Kidney tubule cell (primary cell): ENCODE data around the gene IL6ST.
"Not testable (repeated sequence)": the region's sequence is repeated elsewhere in the genome, so short reads cannot be mapped to it uniquely, and the experiment has no call there.

Source experiments
- DNase-seq: peaks from one replicate; pipeline ENCODE4 v3.0.0-alpha.2; 2018; ENCODE audit warnings: low spot score

IL6ST gene

GRCh38 chr5:55966284-55966683, 28.5 kb downstream of the IL6ST start:
- peak; percentile 17 for DNase-seq

DNA sequence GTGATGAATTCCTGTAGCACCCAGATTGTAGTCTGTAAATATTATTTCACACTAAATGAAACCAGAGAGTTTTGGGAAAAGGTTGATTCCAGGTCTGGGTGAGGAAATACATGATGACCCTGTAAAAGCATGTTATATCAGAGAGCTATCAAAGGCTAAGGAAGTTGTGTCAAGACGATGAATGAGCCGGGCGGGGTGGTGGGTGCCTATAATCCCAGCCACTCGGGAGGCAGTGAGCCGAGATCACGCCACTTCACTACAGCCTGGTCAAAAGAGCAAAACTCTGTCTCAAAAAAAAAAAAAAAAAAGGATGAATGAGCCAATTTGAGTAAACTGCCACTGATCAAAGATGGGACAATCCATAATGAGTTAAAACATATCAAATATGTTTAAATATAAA, 29.2 kb downstream of the IL6ST start:
- DNase-seq: no peak

DNA sequence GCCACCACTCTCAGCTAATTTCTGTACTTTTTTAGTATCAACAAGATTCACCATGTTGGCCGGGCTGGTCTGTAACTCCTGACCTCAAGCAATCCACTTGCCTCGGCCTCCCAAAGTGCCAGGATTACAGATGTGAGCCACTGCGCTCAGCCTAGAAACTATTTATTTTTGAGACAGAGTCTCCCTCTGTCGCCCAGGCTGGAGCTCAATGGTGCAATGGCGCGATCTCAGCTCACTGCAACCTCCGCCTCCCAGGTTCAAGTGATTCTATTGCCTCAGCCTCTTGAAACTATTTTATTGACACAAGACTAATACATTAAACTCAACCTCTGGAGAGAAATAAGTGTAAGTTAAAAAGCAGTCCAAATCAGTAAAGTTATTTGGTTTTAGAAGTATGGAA, 34.0 kb downstream of the IL6ST start:
- no peak for DNase-seq

GRCh38 chr5:55959208-55959607, 35.6 kb downstream of the IL6ST start:
- DNase-seq: no peak

DNA sequence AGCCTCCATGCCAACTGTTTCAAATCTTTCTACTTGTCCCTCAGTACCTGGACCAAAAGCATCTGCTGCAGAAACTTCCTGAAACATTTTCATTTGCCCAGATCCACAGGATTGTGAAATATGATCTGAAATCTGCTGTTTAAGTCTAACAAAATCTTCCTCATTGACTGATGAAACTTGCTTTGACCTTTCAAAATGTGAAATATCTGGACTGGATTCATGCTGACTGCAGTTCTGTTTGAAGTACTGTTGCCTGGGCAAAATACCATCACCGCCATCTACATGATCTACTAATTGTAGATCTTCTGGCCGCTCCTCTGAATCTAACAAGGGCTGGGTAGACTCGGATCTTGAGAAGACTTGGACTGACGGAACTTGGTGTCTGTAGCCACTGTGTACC, 53.6 kb downstream of the IL6ST start:
- not testable (repeated sequence) for DNase-seq

DNA sequence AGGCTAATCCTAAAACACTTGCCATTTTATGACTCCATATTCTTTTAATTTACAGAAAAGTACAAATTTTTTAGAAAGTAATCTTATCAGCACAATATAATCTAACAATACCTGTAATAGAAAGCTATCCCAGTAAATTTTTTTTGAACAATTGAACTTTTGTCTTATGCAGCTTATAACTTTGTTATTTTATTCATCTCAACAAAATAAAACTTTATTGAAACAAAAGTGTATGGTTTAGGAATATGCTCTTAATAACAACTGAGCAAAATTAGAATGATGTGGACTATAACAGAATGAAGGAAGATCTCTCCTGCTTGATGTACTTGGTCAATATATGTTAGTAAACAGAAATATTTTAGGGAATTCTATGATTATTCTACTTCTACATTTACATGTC, 57.2 kb downstream of the IL6ST start:
- DNase-seq: not testable (repeated sequence)

DNA sequence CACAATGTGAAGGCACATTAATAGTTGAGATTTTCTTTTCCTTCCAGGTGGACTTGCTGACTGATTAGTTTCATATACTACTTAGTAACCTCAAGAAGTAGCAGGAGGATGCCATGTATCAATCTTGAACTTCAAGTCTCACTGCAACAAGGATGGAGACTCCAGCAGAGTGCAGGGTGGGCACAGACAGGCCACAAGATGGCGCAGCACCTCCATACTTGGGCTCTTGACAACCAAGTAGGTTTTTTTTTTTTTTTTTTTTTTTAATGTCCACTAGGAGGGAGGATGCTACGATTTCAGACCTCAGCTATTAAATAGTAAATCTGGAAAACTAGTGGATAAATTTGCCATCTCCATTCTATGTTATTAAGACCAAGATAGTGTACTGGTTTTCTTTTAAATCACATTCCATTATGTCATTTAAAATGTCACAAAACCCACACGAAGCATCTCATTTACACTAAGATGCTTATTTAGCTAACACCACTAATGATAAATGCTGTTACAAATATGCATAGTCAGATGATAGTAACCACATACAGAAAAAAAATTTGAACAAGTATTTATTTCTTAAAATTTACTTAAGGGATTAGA, 58.6 kb downstream of the IL6ST start:
- peak; percentile 78 for DNase-seq

- DNase-seq: no peak
Observed at GRCh38 chr5:55935371-55935770, 59.4 kb downstream of the IL6ST start.

DNA sequence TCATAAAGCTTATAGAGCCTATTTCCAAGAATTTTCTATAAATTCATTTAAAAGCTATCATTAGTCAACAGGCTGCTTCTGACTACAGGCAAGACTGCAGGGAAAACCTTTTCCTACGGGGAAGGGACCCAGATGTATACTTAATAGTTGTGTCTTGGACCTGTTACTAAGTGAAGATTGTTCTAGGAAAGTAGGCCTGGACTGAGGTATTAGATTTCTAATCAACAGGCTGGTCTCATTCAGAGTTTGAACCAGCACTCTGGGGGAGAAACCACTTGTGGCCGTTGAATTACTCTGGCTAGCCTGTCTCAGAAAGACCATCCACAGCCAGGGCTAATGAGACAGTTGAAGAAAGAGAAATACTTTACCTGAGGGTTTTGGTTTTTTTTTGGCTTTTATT, 60.0 kb downstream of the IL6ST start:
- no peak for DNase-seq

DNA sequence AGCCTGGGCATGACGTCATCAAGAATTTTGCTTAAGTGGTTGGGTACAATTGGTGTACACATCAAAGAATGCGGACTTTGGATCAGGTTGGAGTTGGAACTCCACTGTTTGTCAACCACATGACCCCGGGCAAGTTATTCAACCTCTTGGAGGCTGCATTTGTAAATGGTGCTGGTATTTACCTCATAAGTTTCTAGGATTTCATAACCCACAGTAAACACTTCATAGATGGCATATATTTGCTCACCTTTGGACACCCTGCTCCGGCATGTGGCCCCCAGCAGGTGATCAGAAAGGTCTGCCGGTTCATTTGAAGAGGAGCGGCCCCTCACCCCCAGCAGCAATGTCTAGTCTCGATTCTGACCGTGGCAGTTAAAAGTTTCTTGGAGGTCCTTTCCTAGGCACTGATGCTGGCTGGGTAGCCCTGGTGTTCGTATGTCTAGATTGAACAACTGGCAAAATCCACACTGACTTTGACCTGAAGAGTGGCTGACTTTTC, 60.6 kb downstream of the IL6ST start:
- peak; percentile 45 for DNase-seq

GRCh38 chr5:55933377-55934114, 61.2 kb downstream of the IL6ST start:
- no peak for DNase-seq

- DNase-seq: no peak
Observed at GRCh38 chr5:55932700-55933099, 62.1 kb downstream of the IL6ST start.

- no peak for DNase-seq
Observed at GRCh38 chr5:55929020-55929799, 65.6 kb downstream of the IL6ST start.

GRCh38 chr5:55927861-55928655, 66.7 kb downstream of the IL6ST start:
- DNase-seq: no peak

GRCh38 chr5:55926476-55926875, 68.3 kb downstream of the IL6ST start:
- DNase-seq: no peak

DNA sequence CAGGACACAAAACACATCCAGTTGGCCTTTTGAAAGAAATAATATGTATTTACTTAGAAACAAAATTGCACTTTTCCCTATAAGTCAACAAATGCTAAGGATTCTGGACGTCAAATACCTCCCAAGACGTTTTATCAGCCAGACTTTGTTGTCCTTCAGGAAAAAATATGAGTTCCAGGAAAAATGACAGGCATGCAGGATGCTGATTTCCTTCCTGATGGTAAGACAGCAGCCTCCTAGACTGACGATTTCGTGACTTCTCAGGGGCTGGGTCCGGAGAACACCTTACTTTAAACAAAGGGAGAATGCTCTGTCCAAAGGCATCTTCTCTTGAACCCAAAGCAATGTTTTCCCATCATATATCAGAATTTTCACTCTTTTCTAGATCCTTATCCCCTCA, 69.1 kb downstream of the IL6ST start:
- no peak for DNase-seq

DNA sequence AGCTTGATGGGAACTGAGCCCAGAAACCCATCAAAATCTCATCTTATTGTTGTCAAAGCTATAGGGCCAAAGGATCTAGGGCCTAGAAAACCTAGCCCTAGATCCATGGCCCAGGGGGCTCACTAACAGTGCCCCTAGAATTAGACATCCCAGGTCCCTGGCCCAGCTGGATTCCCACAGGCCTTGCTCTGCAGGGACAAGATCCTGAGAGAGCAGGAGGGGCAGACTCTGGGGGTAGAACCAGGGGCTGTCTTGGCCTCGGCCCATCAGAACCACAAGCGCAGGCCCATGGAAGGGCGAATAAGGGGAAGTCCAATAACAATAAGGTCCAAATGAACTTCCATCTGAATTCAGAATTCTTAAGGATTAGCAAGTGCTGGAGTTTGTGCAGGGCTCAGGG, 69.6 kb downstream of the IL6ST start:
- DNase-seq: no peak

DNA sequence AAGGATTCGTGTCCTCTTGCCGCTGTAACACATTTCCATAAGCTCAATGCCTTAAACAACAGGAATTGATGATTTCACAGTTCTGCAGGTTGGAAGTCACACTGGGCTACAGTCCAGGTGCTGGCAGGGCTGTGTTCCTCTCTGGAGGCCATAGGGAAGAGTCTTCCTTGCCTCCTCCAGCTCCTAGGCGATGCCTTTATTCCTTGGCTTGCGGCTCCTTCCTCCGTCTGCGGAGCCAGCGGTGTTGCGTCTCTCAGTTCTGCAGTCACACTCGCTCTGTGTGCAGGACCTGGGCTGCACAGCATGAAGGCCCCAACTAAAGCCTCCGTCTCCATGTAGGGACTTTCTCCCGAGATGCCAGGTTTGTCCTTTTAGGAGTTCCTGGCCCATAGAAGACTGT, 70.0 kb downstream of the IL6ST start:
- no peak for DNase-seq

- no peak for DNase-seq
Observed at GRCh38 chr5:55923865-55924500, 70.8 kb downstream of the IL6ST start.

- DNase-seq: no peak
Observed at GRCh38 chr5:55923177-55923771, 71.5 kb downstream of the IL6ST start.

- no peak for DNase-seq
Observed at GRCh38 chr5:55921617-55922016, 73.1 kb downstream of the IL6ST start.
